CD4-positive, alpha-beta T cell (primary cell): ENCODE measurements around the gene DNAAF5. TPM values are rescaled to one million over a fixed set of nuclear protein-coding genes. Genes with fewer than 3 reads are reported as not detected.

Experiments
- ATAC-seq: fragments of 200-7000 bp; cut with Tn5 transposase; one replicate; pipeline ENCODE4 v1.10.0; 2022; ENCODE audit warnings: mild to moderate bottlenecking; ENCODE audit not compliant: poor library complexity
- CTCF ChIA-PET: fragments of 350-600 bp; sonication (Branson Sonifier 250); formaldehyde crosslinking; loops from one replicate; lab custom pipeline; 2021; ENCODE audit warnings: antibody characterized with exemption, inconsistent platforms; lab: Charles Lee
- POLR2A ChIA-PET: fragments of 350-600 bp; sonication (Branson Sonifier 250); formaldehyde crosslinking; loops from one replicate; lab custom pipeline; 2021; ENCODE audit warnings: antibody characterized with exemption, inconsistent platforms; lab: Charles Lee
- DNase-seq, 14 experiments: peaks; one replicate each; pipeline ENCODE4 v3.0.0-alpha.2; 2013 to 2020; ENCODE audit warnings: mixed read lengths in 2 of 14
- H3K27ac ChIP-seq, 2 donors: one replicate each; pipeline versions ENCODE4 v1.5.1 to v1.7.0; 2013; ENCODE audit warnings: low read length in 2 of 2, low read depth in 1 of 2, mild to moderate bottlenecking in 1 of 2
- H3K27me3 ChIP-seq, 2 experiments: 1 replicate in 1 of 2; 2 replicates in 1 of 2; pipeline versions ENCODE4 v1.6.1 to v1.7.0; 2013; ENCODE audit warnings: low read length in 2 of 2, control low read depth in 1 of 2, mild to moderate bottlenecking in 1 of 2, moderate library complexity in 1 of 2; ENCODE audit not compliant: insufficient read depth in 2 of 2, control insufficient read depth in 1 of 2
- H3K36me3 ChIP-seq: one replicate; pipeline ENCODE4 v1.6.1; 2013; ENCODE audit warnings: low read length, control low read depth; ENCODE audit not compliant: insufficient read depth
- H3K4me1 ChIP-seq: one replicate; pipeline ENCODE4 v1.6.1; 2013; ENCODE audit warnings: low read length, control low read depth; ENCODE audit not compliant: insufficient read depth
- H3K4me3 ChIP-seq: one replicate; pipeline ENCODE4 v1.5.1; 2013; ENCODE audit warnings: mild to moderate bottlenecking, low read length, moderate library complexity
- H3K9me3 ChIP-seq, 2 experiments: 1 replicate in 1 of 2; 2 replicates in 1 of 2; pipeline versions ENCODE4 v1.6.1 to v1.7.0; 2013; ENCODE audit warnings: low read length in 2 of 2, mild to moderate bottlenecking in 2 of 2, control low read depth in 1 of 2, moderate library complexity in 1 of 2; ENCODE audit not compliant: control insufficient read depth in 1 of 2, insufficient read depth in 1 of 2
- H3K27ac Mint-ChIP-seq: one replicate; pipeline ENCODE4 v1.8.0; 2020; ENCODE audit warnings: mixed read lengths
- H3K27me3 Mint-ChIP-seq: one replicate; pipeline ENCODE4 v1.8.0; 2021; ENCODE audit warnings: mixed read lengths
- H3K36me3 Mint-ChIP-seq: one replicate; pipeline ENCODE4 v1.8.0; 2021; ENCODE audit warnings: low read depth, mixed read lengths
- H3K4me1 Mint-ChIP-seq: one replicate; pipeline ENCODE4 v1.8.0; 2021; ENCODE audit warnings: low read depth, mixed read lengths
- H3K4me3 Mint-ChIP-seq: one replicate; pipeline ENCODE4 v1.8.0; 2020; ENCODE audit warnings: mild to moderate bottlenecking, mixed read lengths
- H3K9me3 Mint-ChIP-seq: one replicate; pipeline ENCODE4 v1.8.0; 2020; ENCODE audit warnings: mixed read lengths
- intact Hi-C, 2 experiments: fragments of 100-400 bp; cut with DNase I in 1 of 2; cut with micrococcal nuclease in 1 of 2; formaldehyde crosslinking; loops; one replicate each; pipeline versions ENCODE4 v1.15.1 to v1.9.0; 2023 to 2025; cut with DNase I, micrococcal nuclease
- total RNA-seq, 174 experiments: library from RNA in 2 of 174; stranded (reverse) in 2 of 174; gene quantifications; one replicate each; pipeline ENCODE4 v1.2.3 and lab custom pipeline; 2021 to 2026
- TF ChIP-seq, protein P1 (sequence below): fragments of 200-600 bp; IDR thresholded peaks from one replicate; pipeline ENCODE4 v1.8.0; 2022; ENCODE audit warnings: antibody characterized with exemption, mild to moderate bottlenecking

Gene DNAAF5
- total RNA-seq, 2 experiments from 2014 or later: 4.8 to 6.1 TPM

GRCh38 chr7:780081-780480 is 53.6 kb downstream of the DNAAF5 start:
- Histone ChIP-seq H3K36me3 (peaks cover 34% of the 10 kb centered on the region), H3K9me3 (peaks cover 0 to 5% of the 10 kb centered on the region in 2 experiments), H3K4me1 (no peaks in the 10 kb centered on the region), H3K4me3 (no peak overlapping the region), H3K27me3 (no peaks in the 10 kb centered on the region), H3K27ac (no peak overlapping the region)
- TF ChIP-seq, protein P1, sequence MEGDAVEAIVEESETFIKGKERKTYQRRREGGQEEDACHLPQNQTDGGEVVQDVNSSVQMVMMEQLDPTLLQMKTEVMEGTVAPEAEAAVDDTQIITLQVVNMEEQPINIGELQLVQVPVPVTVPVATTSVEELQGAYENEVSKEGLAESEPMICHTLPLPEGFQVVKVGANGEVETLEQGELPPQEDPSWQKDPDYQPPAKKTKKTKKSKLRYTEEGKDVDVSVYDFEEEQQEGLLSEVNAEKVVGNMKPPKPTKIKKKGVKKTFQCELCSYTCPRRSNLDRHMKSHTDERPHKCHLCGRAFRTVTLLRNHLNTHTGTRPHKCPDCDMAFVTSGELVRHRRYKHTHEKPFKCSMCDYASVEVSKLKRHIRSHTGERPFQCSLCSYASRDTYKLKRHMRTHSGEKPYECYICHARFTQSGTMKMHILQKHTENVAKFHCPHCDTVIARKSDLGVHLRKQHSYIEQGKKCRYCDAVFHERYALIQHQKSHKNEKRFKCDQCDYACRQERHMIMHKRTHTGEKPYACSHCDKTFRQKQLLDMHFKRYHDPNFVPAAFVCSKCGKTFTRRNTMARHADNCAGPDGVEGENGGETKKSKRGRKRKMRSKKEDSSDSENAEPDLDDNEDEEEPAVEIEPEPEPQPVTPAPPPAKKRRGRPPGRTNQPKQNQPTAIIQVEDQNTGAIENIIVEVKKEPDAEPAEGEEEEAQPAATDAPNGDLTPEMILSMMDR: no peak
- no peak for DNase-seq
- intact Hi-C loops: no loop called here
- H3K4me3 Mint-ChIP-seq: no peak overlapping the region
- POLR2A ChIA-PET: no interaction called here
- ATAC-seq: no peak
- H3K27me3 Mint-ChIP-seq: no peaks in the 10 kb centered on the region
- no peaks in the 10 kb centered on the region for H3K9me3 Mint-ChIP-seq
- H3K27ac Mint-ChIP-seq: no peak overlapping the region
- no peaks in the 10 kb centered on the region for H3K4me1 Mint-ChIP-seq
- peaks cover 55% of the 10 kb centered on the region for H3K36me3 Mint-ChIP-seq
- CTCF ChIA-PET: no interaction called here

DNA sequence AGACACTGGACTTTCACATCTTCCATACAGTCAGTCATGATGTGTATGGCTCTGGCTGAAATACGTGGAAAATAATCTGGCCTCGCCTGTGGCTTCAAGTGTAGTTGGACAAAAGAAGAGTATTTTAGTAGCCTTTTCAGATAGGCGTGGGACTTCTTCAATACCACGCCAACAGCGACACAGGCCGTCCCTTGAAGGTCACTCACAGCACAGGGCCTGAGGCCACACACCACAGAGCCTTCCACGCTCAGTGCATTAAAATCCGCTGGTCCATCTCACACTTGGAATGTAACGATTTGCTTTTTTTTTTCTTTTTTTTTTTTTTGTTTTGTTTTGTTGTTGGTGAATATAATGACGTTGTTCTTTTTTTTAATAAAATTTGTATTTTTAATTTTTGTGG is 54.0 kb downstream of the DNAAF5 start:
- Histone ChIP-seq H3K9me3 (peaks cover 0 to 5% of the 10 kb centered on the region in 2 experiments), H3K27me3 (no peaks in the 10 kb centered on the region), H3K4me3 (no peak overlapping the region), H3K4me1 (no peaks in the 10 kb centered on the region), H3K36me3 (peaks cover 32% of the 10 kb centered on the region), H3K27ac (no peak overlapping the region)
- intact Hi-C loops: no loop called here
- Mint-ChIP-seq H3K27me3 (no peaks in the 10 kb centered on the region), H3K36me3 (peaks cover 53% of the 10 kb centered on the region), H3K9me3 (no peaks in the 10 kb centered on the region), H3K4me1 (no peaks in the 10 kb centered on the region), H3K27ac (no peak overlapping the region), H3K4me3 (no peak overlapping the region)
- TF ChIP-seq, protein P1: no peak
- ChIA-PET POLR2A (no interaction called here), CTCF (no interaction called here)
- no peak for ATAC-seq
- no peak for DNase-seq

- CTCF ChIA-PET: no interaction called here
- intact Hi-C loops: no loop called here
These were observed 54.8 kb downstream of the DNAAF5 start for GRCh38 chr7:781186-781849.

More at GRCh38 chr7:781186-781849, 54.8 kb downstream of the DNAAF5 start:
- H3K9me3 Mint-ChIP-seq: no peaks in the 10 kb centered on the region
- no peaks in the 10 kb centered on the region for H3K4me1 Mint-ChIP-seq
- no peaks in the 10 kb centered on the region for H3K27me3 ChIP-seq
- POLR2A ChIA-PET: no interaction called here
- H3K27ac ChIP-seq: no peak overlapping the region
- no peak overlapping the region for H3K4me3 ChIP-seq
- ATAC-seq (no peak), DNase-seq (no peak)
- TF ChIP-seq, protein P1: no peak
- peaks cover 0 to 5% of the 10 kb centered on the region in 2 experiments for H3K9me3 ChIP-seq
- H3K4me3 Mint-ChIP-seq: no peak overlapping the region
- peaks cover 27% of the 10 kb centered on the region for H3K36me3 ChIP-seq
- H3K27me3 Mint-ChIP-seq: no peaks in the 10 kb centered on the region
- peaks cover under 1% of the 10 kb centered on the region for H3K4me1 ChIP-seq
- H3K36me3 Mint-ChIP-seq: peaks cover 45% of the 10 kb centered on the region
- no peak overlapping the region for H3K27ac Mint-ChIP-seq
